ENCODE measurements around the gene RHEX.
"Not testable (repeated sequence)": the region's sequence is repeated elsewhere in the genome, so short reads cannot be mapped to it uniquely, and the experiment has no call there.

Gene RHEX

GRCh38 chr1:206052919-206053610 is at the start of gene RHEX:
Gene RHEX (plus strand): TSS chr1:206053173. CDS start chr1:206097829, 44,656 bp downstream.
- not testable (repeated sequence) for DNase-seq

GRCh38 chr1:206003854-206004800 is 48.8 kb upstream of the RHEX start:
- DNase-seq = no peak

GRCh38 chr1:206004826-206005225 is 48.1 kb upstream of the RHEX start:
- DNase-seq = no peak

- no peak for DNase-seq
Observed at GRCh38 chr1:206005234-206005633, 47.7 kb upstream of the RHEX start.

GRCh38 chr1:206005778-206006180 is 47.2 kb upstream of the RHEX start:
- DNase-seq = peak in 1 of 56 donors; percentile 19

- DNase-seq = no peak
Observed at GRCh38 chr1:206006946-206007345, 46.0 kb upstream of the RHEX start.

- no peak for DNase-seq
Observed at GRCh38 chr1:206010060-206010459, 42.9 kb upstream of the RHEX start.

GRCh38 chr1:206011057-206011456 is 41.9 kb upstream of the RHEX start:
- DNase-seq = no peak

- DNase-seq = peak in 33 of 56 donors; percentile 11 to 74 (median 34)
Observed at GRCh38 chr1:206012086-206012859, 40.7 kb upstream of the RHEX start.

- DNase-seq = no peak
Observed at GRCh38 chr1:206013026-206013795, 39.8 kb upstream of the RHEX start.

GRCh38 chr1:206014601-206015000 is 38.4 kb upstream of the RHEX start:
- DNase-seq = no peak

GRCh38 chr1:206015071-206015470 is 37.9 kb upstream of the RHEX start:
- DNase-seq = no peak

- DNase-seq = no peak
Observed at GRCh38 chr1:206020393-206021007, 32.5 kb upstream of the RHEX start.

- no peak for DNase-seq
Observed at GRCh38 chr1:206021008-206021625, 31.9 kb upstream of the RHEX start.

GRCh38 chr1:206021626-206022365 is 31.2 kb upstream of the RHEX start:
- DNase-seq = no peak

GRCh38 chr1:206022766-206023165 is 30.2 kb upstream of the RHEX start:
- no peak for DNase-seq

GRCh38 chr1:206023695-206024094 is 29.3 kb upstream of the RHEX start, which contains the start of gene CTSE:
Gene CTSE (minus strand): TSS chr1:206023895. CDS start chr1:206023791, 104 bp downstream.
- DNase-seq = no peak

- DNase-seq = no peak
Observed at GRCh38 chr1:206025283-206025820, 27.6 kb upstream of the RHEX start.

GRCh38 chr1:206029484-206029883 is 23.5 kb upstream of the RHEX start:
- no peak for DNase-seq

All from amygdala (tissue), 56 donors.